GM13976 (cell line): ENCODE data around the gene DUS3L.

Experiments used
- DNase-seq: peaks from one replicate; pipeline ENCODE4 v3.0.0; 2012; ENCODE audit warnings: low spot score
- in situ Hi-C: fragments of 300-500 bp; cut with MboI; formaldehyde crosslinking; loops from one replicate; pipeline ENCODE4 v1.12.0; 2022; ENCODE audit warnings: low sequenced_read_pairs, mixed read lengths, inconsistent platforms; ENCODE audit not compliant: unreplicated experiment
- TF ChIP-seq, protein P1 (sequence below): IDR thresholded peaks from 2 replicates; pipeline ENCODE4 v1.5.1; 2012; ENCODE audit warnings: borderline replicate concordance, mild to moderate bottlenecking; ENCODE audit not compliant: insufficient read depth; ENCODE audit errors: extremely low read depth, missing control alignments, control extremely low read depth

DUS3L gene

DNA sequence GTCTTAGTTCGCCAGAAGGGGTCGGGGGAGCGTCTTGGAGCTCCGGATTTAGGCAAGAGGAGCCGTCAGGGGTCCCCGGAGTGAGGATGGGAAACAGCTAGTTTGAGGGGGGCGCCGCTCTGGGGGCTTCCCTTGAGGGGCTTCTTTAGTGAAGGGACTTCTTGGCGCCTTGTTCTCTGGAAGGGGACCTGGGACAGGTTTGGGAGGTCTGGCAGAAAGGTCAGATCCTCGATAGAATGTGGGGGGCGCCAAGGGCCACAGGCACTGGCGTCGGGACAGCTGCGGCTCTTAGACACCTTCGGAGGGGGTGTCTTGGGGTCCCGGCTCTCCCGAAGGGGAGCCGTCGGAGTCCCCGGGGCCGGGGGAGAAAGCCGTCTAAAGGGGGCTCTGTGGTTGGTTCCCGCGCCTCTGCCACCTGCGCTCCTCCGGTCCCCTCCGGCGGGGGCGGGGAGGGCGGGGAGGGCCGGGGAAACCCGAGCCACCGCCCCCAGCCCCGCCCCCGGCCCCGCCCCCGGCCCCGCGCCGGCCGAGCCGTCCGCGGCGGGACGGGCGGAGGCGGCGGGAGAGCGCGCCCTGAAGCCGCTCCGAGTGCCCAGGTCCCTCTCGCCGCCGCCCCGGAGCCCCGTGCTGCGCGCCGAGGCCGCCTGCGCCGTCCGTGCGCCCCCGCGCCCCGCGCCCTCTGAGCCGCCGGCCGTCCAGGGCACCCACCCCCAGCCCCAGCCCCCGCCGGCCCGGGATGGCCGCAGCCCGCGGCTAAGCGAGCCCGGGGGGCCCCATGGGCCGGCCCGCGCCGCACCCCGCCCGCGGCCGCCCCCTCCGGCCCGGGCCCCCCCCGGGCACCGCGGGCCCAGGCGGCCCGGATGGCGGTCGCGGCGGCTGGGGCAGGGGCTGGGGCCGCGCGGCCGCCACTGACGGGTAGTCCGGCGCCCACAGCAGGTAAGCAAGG, 13.8 kb upstream of the DUS3L start, which contains the start of gene NRTN:
Gene NRTN (plus strand): TSS at position 552 of the 946 bp plus-strand sequence. CDS start 19,099 bp downstream, outside the sequence.
- DNase-seq = peak; percentile 85
- in situ Hi-C loops = loop anchor here (10.0 kb wide), 1 partner anchor 220 kb away; no protein-coding TSS in a partner anchor
- TF ChIP-seq, protein P1, sequence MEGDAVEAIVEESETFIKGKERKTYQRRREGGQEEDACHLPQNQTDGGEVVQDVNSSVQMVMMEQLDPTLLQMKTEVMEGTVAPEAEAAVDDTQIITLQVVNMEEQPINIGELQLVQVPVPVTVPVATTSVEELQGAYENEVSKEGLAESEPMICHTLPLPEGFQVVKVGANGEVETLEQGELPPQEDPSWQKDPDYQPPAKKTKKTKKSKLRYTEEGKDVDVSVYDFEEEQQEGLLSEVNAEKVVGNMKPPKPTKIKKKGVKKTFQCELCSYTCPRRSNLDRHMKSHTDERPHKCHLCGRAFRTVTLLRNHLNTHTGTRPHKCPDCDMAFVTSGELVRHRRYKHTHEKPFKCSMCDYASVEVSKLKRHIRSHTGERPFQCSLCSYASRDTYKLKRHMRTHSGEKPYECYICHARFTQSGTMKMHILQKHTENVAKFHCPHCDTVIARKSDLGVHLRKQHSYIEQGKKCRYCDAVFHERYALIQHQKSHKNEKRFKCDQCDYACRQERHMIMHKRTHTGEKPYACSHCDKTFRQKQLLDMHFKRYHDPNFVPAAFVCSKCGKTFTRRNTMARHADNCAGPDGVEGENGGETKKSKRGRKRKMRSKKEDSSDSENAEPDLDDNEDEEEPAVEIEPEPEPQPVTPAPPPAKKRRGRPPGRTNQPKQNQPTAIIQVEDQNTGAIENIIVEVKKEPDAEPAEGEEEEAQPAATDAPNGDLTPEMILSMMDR = no peak

DNA sequence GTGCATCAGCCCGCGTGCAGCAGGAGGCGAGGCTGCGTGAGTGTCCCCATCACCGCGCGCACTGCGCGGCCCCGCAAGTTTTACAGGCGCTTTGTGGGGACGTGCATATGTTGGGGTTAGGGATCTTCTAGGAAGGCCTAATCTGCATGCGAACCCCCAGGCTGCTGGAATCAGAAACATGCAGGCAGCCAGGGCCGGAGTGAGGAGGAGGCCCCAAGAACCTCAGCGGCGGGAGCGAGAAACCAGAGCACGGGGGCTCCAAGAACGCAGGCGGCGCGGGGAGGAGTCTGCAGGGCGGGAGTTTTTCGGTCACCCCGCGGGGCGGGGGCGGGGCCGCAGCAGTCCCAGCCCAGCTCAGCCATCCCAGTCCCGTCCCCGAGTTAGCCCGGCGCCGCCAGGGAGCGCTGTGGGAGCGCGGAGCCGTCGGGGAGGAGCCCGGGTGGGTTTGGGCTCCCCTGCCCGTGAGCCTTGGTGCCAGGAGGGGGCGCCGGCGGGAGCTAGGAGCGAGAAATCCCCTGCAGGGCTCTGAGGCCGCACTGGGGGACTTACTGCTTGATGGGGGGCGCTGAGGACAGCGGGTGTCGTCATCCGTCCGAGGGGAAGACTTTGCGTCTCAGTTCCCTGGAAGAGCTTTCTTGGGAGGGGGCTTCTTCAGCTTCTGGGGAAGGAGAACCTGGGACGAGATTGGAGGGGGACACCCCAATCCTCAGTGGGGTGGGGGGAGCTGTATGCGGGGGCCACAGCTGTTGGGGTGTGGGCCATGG, 13.0 kb upstream of the DUS3L start:
- TF ChIP-seq, protein P1 = peak; percentile 95
- in situ Hi-C loops = loop anchor here (10.0 kb wide), 1 partner anchor 221 kb away; no protein-coding TSS in a partner anchor
- peak; percentile 97 for DNase-seq

DNA sequence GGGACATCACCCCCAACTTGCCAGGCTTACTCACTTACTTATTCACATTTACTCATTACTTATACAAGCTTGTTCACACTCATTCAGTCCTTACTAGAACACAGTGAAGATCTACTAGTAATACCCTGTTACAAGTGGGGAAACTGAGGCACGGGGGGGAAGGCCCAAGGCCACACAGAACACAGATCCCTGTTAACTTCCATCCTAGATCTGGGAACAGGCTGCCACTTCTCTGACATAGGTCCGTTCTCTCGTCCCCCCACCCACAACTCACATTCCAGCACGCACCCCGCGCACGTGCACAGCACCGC, 12.4 kb upstream of the DUS3L start:
- in situ Hi-C loops = loop anchor here (10.0 kb wide), 1 partner anchor 221 kb away; no protein-coding TSS in a partner anchor
- no peak for DNase-seq
- TF ChIP-seq, protein P1 = no peak

DNA sequence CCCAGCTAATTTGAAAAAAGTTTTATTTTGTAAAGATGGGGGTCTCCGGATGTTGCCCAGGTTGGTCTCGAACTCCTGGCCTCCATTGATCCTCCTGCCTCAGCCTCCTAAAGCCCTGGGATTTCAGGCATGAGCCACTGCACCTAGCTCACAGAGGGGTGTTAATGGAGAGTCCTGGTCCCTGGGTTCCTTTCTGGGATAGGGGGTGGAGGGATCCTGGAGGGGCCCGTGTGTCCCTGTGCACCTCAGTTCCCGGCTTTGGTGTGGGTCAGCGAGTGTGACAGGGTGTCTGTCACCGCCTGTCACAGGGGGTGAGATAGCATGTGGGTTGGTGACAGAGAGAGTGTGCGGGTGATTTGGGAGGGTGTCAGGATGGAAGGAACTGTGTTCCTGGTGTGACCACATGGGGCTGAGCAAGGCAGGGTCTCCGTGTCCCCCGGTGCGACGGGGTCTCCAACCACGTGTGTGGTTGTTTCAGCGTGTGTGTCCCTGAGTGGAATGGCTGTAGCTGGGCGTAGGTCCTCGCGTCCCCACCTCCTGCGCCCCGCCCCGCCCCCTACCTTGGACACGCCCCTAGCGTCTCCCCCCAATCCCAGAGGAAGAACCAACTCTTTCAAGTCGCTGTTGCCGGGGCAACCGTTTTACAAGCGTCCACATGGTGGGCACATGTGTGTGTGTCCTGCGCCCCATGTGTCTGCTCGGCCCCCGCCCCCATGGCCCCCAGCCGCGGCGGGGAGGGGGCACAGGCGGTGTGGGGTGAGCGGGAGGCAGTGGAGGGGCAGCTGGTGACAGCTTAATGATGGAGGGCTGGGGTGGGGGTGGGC, 11.0 kb upstream of the DUS3L start:
- in situ Hi-C loops = loop anchor here (10.0 kb wide), 1 partner anchor 223 kb away; no protein-coding TSS in a partner anchor
- TF ChIP-seq, protein P1 = no peak
- DNase-seq = no peak

DNA sequence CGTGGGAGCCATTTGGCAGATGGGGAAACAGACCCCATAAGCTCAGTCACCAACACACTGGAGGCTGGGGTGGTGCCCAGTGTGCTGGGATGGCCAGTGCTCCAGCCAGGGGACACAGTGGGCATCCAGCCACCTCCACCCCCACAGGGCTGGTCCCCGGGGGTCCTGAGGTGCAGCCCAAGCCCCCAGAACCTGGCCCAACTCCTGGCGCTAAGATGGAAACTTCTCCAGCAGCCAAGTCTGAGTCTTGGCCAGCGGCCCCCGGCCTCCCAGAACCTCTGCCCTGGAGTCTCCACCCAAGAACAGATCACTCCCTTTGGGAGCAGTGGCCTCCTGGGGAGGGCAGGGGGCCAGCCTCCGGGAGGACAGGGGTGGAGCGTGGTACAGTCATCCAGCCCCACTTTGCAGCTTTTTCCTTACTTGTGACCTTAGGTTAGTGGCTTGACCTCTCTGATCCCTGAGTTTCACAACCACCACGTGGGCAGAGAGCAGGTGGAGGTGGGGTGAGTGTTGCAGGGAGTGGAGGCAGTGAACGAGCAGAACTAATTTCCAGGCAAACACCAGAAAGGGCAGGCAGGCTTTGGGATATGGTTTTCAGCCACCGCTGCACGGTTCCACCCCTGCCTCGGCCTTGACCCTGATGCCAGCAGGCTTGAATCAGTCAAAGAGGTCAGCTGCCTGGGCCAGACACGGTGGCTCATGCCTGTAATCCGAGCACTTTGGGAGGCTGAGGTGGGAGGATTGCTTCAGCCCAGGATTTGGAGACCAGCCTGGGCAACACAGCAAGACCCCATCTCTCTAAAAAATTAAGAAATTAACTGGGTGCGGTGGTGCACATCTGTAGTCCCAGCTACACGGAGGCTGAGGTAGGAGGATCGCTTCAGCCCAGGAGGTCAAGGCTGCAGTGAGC, 9.7 kb upstream of the DUS3L start:
- in situ Hi-C loops = loop anchor here (10.0 kb wide), 1 partner anchor 224 kb away; no protein-coding TSS in a partner anchor
- TF ChIP-seq, protein P1 = no peak
- no peak for DNase-seq
